Liver (tissue), 9 donors: Measurements from ENCODE around the gene KIF17. TPM values are rescaled to one million over a fixed set of nuclear protein-coding genes. Genes with fewer than 3 reads are reported as not detected.

Experiments
- DNase-seq: peaks from one replicate; pipeline ENCODE4 v3.0.0-alpha.2; 2017; ENCODE audit warnings: low spot score
- H3K27ac ChIP-seq, 2 donors: one replicate each; pipeline ENCODE4 v1.7.0; 2013; ENCODE audit warnings: inconsistent platforms in 2 of 2, low read length in 2 of 2, control low read depth in 1 of 2, low read depth in 1 of 2, mild to moderate bottlenecking in 1 of 2
- H3K27me3 ChIP-seq, 4 donors: one replicate each; pipeline versions ENCODE4 v1.6.1 to v1.7.0; 2013; ENCODE audit warnings: low read length in 3 of 4, inconsistent platforms in 1 of 4, mild to moderate bottlenecking in 1 of 4, moderate library complexity in 1 of 4; ENCODE audit not compliant: control insufficient read depth in 4 of 4, insufficient read depth in 4 of 4
- H3K36me3 ChIP-seq, 4 donors: one replicate each; pipeline versions ENCODE4 v1.6.1 to v1.7.0; 2013; ENCODE audit warnings: low read length in 3 of 4, mild to moderate bottlenecking in 3 of 4, low read depth in 1 of 4, moderate library complexity in 1 of 4; ENCODE audit not compliant: control insufficient read depth in 4 of 4, insufficient read depth in 3 of 4
- H3K4me1 ChIP-seq, 4 donors: one replicate each; pipeline versions ENCODE4 v1.6.1 to v1.7.0; 2013; ENCODE audit warnings: low read length in 3 of 4, mild to moderate bottlenecking in 3 of 4, moderate library complexity in 1 of 4; ENCODE audit not compliant: control insufficient read depth in 4 of 4, insufficient read depth in 4 of 4
- H3K4me3 ChIP-seq, 3 donors: one replicate each; pipeline versions ENCODE4 v1.6.1 to v1.7.0; 2013; ENCODE audit warnings: low read length in 3 of 3, control low read depth in 1 of 3, low read depth in 1 of 3, mild to moderate bottlenecking in 1 of 3
- H3K9ac ChIP-seq, 2 donors: one replicate each; pipeline ENCODE4 v1.7.0; 2013; ENCODE audit warnings: low read length in 2 of 2, mild to moderate bottlenecking in 2 of 2, moderate library complexity in 2 of 2, control low read depth in 1 of 2, low read depth in 1 of 2
- H3K9me3 ChIP-seq, 4 donors: one replicate each; pipeline versions ENCODE4 v1.6.1 to v1.7.0; 2013; ENCODE audit warnings: low read length in 3 of 4; ENCODE audit not compliant: control insufficient read depth in 4 of 4
- ATF3 ChIP-seq: IDR thresholded peaks from 2 replicates; pipeline ENCODE4 v1.6.1; 2016; ENCODE audit warnings: antibody characterized with exemption
- CTCF ChIP-seq: fragments of 150-350 bp; IDR thresholded peaks from 2 replicates; pipeline ENCODE4 v1.5.1; 2017; ENCODE audit warnings: improper control_type of control experiment, low read depth, low read length; ENCODE audit not compliant: missing input control
- EGR1 ChIP-seq, 2 donors: IDR thresholded peaks; 2 replicates each; pipeline ENCODE4 v1.6.1; 2016 to 2018; ENCODE audit warnings: antibody characterized with exemption in 2 of 2, low read depth in 2 of 2
- FOXA1 ChIP-seq: IDR thresholded peaks from 2 replicates; pipeline ENCODE4 v1.6.1; 2016; ENCODE audit warnings: antibody characterized with exemption
- FOXA2 ChIP-seq: IDR thresholded peaks from 2 replicates; pipeline ENCODE4 v1.6.1; 2016; ENCODE audit warnings: antibody characterized with exemption
- GABPA ChIP-seq, 2 donors: IDR thresholded peaks in 1 of 2; conservative IDR thresholded peaks in 1 of 2; 2 replicates each; pipeline ENCODE4 v1.6.1; 2016; ENCODE audit warnings: antibody characterized with exemption in 2 of 2, mild to moderate bottlenecking in 1 of 2, moderate library complexity in 1 of 2
- HNF4A ChIP-seq, 2 donors: conservative IDR thresholded peaks; 2 replicates each; pipeline ENCODE4 v1.6.1; 2016; ENCODE audit warnings: antibody characterized with exemption in 2 of 2, mild to moderate bottlenecking in 2 of 2
- HNF4G ChIP-seq: IDR thresholded peaks from 2 replicates; pipeline ENCODE4 v1.6.1; 2016; ENCODE audit warnings: antibody characterized with exemption
- JUND ChIP-seq, 2 donors: IDR thresholded peaks; 2 replicates each; pipeline ENCODE4 v1.6.1; 2016; ENCODE audit warnings: antibody characterized with exemption in 2 of 2
- MAX ChIP-seq: IDR thresholded peaks from 2 replicates; pipeline ENCODE4 v1.6.1; 2016; ENCODE audit warnings: antibody characterized with exemption
- NR2F2 ChIP-seq: IDR thresholded peaks from 2 replicates; pipeline ENCODE4 v1.6.1; 2016; ENCODE audit warnings: antibody characterized with exemption
- RAD21 ChIP-seq, 2 donors: IDR thresholded peaks; 2 replicates each; pipeline ENCODE4 v1.6.1; 2016; ENCODE audit warnings: antibody characterized with exemption in 2 of 2, mild to moderate bottlenecking in 2 of 2
- RXRA ChIP-seq, 2 donors: IDR thresholded peaks; 2 replicates each; pipeline ENCODE4 v1.6.1; 2017 to 2018; ENCODE audit warnings: antibody characterized with exemption in 2 of 2, mild to moderate bottlenecking in 1 of 2
- SP1 ChIP-seq: IDR thresholded peaks from 2 replicates; pipeline ENCODE4 v1.6.1; 2018; ENCODE audit warnings: antibody characterized with exemption, mild to moderate bottlenecking
- TAF1 ChIP-seq: conservative IDR thresholded peaks from 2 replicates; pipeline ENCODE4 v1.6.1; 2016; ENCODE audit warnings: antibody characterized with exemption, mild to moderate bottlenecking
- ZBTB33 ChIP-seq: IDR thresholded peaks from 2 replicates; pipeline ENCODE4 v1.6.1; 2016; ENCODE audit warnings: antibody characterized with exemption
- WGBS: extraction: QIAGEN DNeasy Blood & Tissue Kit; methylation state at CpG from one replicate; pipeline ENCODE4 v1.1.7; 2013; 5-methylcytosine and 5-hydroxymethylcytosine counted together
- polyA plus RNA-seq, 2 donors: library from polyadenylated mRNA; stranded (reverse) in 1 of 2; unstranded in 1 of 2; fragments of 200-250 nt in 1 of 2; fragments of >200 nt in 1 of 2; fragmentation: Nextera tagmentation in 1 of 2; extraction: Ambion mirVana in 1 of 2; gene quantifications; one replicate each; pipeline versions ENCODE4 v1.2.1 to v1.2.3, GENCODE V29; 2013 to 2015
- total RNA-seq, 2 donors: library from RNA; depleted of rRNA; stranded (reverse); fragments of >200 nt; gene quantifications; one replicate each; pipeline ENCODE4 v1.2.3, GENCODE V29; 2014
- donor health status: healthy.
- donor health status: healthy.
- donor health status: healthy.
- donor health status: healthy.
- donor health status: healthy.

Gene KIF17
- total and polyA plus RNA-seq, 4 donors = 1.0 to 2.7 (median 2.0) TPM

- Histone ChIP-seq H3K4me1 (peaks cover 2 to 16% (median 9%) of the 10 kb centered on the region in 4 donors), H3K9ac (peak overlapping the region in 1 of 2 donors; percentile 19), H3K27me3 (no peaks in the 10 kb centered on the region), H3K27ac (peak overlapping the region; percentile 87 to 89), H3K9me3 (no peaks in the 10 kb centered on the region), H3K4me3 (no peak overlapping the region), H3K36me3 (peaks cover 4 to 23% (median 14%) of the 10 kb centered on the region in 4 donors)
- WGBS = 30% methylated on average over 3 of the region's 3 CpGs
- TF ChIP-seq MAX (no peak), ATF3 (no peak), EGR1 (IDR thresholded peaks at IDR 0.05; ENCODE audit: low read depth in 2 of 2) (no peak), NR2F2 (no peak), HNF4G (peak; percentile 28), RXRA (IDR thresholded peaks at IDR 0.05) (peak in 1 of 2 donors; percentile 2), HNF4A (conservative IDR thresholded peaks at IDR 0.05) (no peak), CTCF (no peak), FOXA1 (no peak), GABPA (IDR thresholded peaks at IDR 0.05 in 1 of 2, conservative IDR thresholded peaks at IDR 0.05 in 1 of 2) (no peak), RAD21 (IDR thresholded peaks at IDR 0.05) (no peak), TAF1 (no peak), SP1 (no peak), FOXA2 (peak; percentile 3), ZBTB33 (no peak), JUND (IDR thresholded peaks at IDR 0.05) (no peak)
- no peak for DNase-seq
These were observed 103.7 kb downstream of the KIF17 start for GRCh38 chr1:20614131-20614579.

Other genes with a start within 250 kb of the KIF17 start
- 10 to 100 TPM; 12.3 to 13.0 TPM for gene CAMK2N1, start 231.8 kb downstream of the KIF17 start, total RNA-seq
- 10 to 100 TPM; 14.9 to 15.1 TPM for gene CAMK2N1, start 231.8 kb downstream of the KIF17 start, polyA plus RNA-seq
- 10 to 100 TPM in 1 of 2 donors, 1 to 10 TPM in 1; 9.5 to 17.1 TPM for gene MUL1, start 209.9 kb downstream of the KIF17 start, total RNA-seq
- 10 to 100 TPM; 16.6 to 19.4 TPM for gene MUL1, start 209.9 kb downstream of the KIF17 start, polyA plus RNA-seq
- gene FAM43B, start 165.4 kb downstream of the KIF17 start, total RNA-seq = under 1 TPM; 0.08 to 0.09 TPM
- gene FAM43B, start 165.4 kb downstream of the KIF17 start, polyA plus RNA-seq = under 1 TPM; 0.06 TPM
- 1 to 10 TPM in 1 of 2 donors, under 1 TPM in 1; 0.42 to 8.1 TPM for gene CDA, start 128.9 kb downstream of the KIF17 start, total RNA-seq
- 10 to 100 TPM; 25.6 to 38.9 TPM for gene CDA, start 128.9 kb downstream of the KIF17 start, polyA plus RNA-seq
- gene PINK1, start 84.5 kb downstream of the KIF17 start, total RNA-seq = 10 to 100 TPM; 55.9 to 68.5 TPM
- 100 to 1,000 TPM in 1 of 2 donors, 10 to 100 TPM in 1; 52.7 to 118 TPM for gene PINK1, start 84.5 kb downstream of the KIF17 start, polyA plus RNA-seq
- gene DDOST, start 56.6 kb downstream of the KIF17 start, total RNA-seq = 100 to 1,000 TPM; 152 to 176 TPM
- 100 to 1,000 TPM in 1 of 2 donors, 10 to 100 TPM in 1; 70.2 to 193 TPM for gene DDOST, start 56.6 kb downstream of the KIF17 start, polyA plus RNA-seq
- gene SH2D5, start 14.7 kb upstream of the KIF17 start, total RNA-seq = under 1 TPM in 1 of 2 donors, not detected in 1; 0.05 TPM
- not detected for gene SH2D5, start 14.7 kb upstream of the KIF17 start, polyA plus RNA-seq
- 100 to 1,000 TPM; 104 to 115 TPM for gene HP1BP3, start 69.3 kb upstream of the KIF17 start, total RNA-seq
- 10 to 100 TPM; 34.8 to 41.0 TPM for gene HP1BP3, start 69.3 kb upstream of the KIF17 start, polyA plus RNA-seq